HTERT RPE-1 (cell line): ENCODE results near the gene LHPP.

Experiments
- in situ Hi-C: fragments of 300-500 bp; cut with MboI; formaldehyde crosslinking; loops from 4 replicates; pipeline ENCODE4 v1.14.3; 2020; ENCODE audit warnings: low sequenced_read_pairs

The LHPP gene

GRCh38 chr10:124651402-124651891 is 189.8 kb downstream of the LHPP start:
- in situ Hi-C loops = no loop called here

- in situ Hi-C loops = no loop called here
Observed at GRCh38 chr10:124652200-124652599, 190.6 kb downstream of the LHPP start.

GRCh38 chr10:124652701-124653100 is 191.1 kb downstream of the LHPP start:
- in situ Hi-C loops = no loop called here

- in situ Hi-C loops = no loop called here
Observed at GRCh38 chr10:124653311-124653710, 191.7 kb downstream of the LHPP start.

GRCh38 chr10:124653811-124654651 is 192.4 kb downstream of the LHPP start:
- in situ Hi-C loops = no loop called here

GRCh38 chr10:124654686-124655085 is 193.1 kb downstream of the LHPP start:
- in situ Hi-C loops = no loop called here

GRCh38 chr10:124655191-124656112 is 193.8 kb downstream of the LHPP start:
- in situ Hi-C loops = no loop called here

GRCh38 chr10:124656113-124656490 is 194.5 kb downstream of the LHPP start:
- in situ Hi-C loops = no loop called here

- in situ Hi-C loops = no loop called here
Observed at GRCh38 chr10:124656541-124656940, 194.9 kb downstream of the LHPP start.

- in situ Hi-C loops = no loop called here
Observed at GRCh38 chr10:124657806-124658205, 196.2 kb downstream of the LHPP start.

GRCh38 chr10:124658591-124659242 is 197.1 kb downstream of the LHPP start:
- in situ Hi-C loops = no loop called here

- in situ Hi-C loops = no loop called here
Observed at GRCh38 chr10:124659380-124659779, 197.8 kb downstream of the LHPP start.

- in situ Hi-C loops = no loop called here
Observed at GRCh38 chr10:124660404-124661125, 198.9 kb downstream of the LHPP start.

- in situ Hi-C loops = no loop called here
Observed at GRCh38 chr10:124661660-124662180, 200.1 kb downstream of the LHPP start.

GRCh38 chr10:124663228-124663627 is 201.6 kb downstream of the LHPP start:
- in situ Hi-C loops = no loop called here
